ENCODE measurements around the gene SAP25. TPM values are rescaled to one million over a fixed set of nuclear protein-coding genes. Genes with fewer than 3 reads are reported as not detected.
"Not testable (repeated sequence)": the region's sequence is repeated elsewhere in the genome, so short reads cannot be mapped to it uniquely, and the experiment has no call there.

SAP25 gene
- total and polyA plus RNA-seq, 10 donors = 11.0 to 75.6 (median 25.1) TPM

DNA sequence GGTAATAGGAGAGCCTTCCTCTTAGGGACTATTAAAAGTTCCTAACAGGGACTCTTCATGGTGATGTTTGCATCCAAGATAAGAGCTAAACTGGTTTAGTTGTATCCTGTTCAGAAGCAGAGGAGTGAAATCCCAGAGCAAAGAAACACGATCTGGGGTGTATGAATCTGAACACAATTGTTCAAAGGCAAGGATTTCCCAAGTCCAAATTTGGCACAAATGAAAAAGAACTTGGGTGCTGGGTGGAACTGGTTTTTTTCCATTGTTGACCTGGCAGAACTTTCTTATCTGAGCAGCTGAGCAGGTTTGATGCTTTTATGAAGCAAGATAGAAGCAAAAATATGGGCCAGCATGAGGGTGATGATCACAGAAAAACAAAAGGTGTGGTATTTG is 28.7 kb downstream of the SAP25 start:
- H3K4me1 ChIP-seq = peaks cover 70 to 100% (median 96%) of the 10 kb centered on the region in 6 donors
- WGBS, 5 donors = 31 to 68% (median 48%) methylated on average over 1 of the region's 1 CpG
- intact Hi-C loops (cut with DNase I; ENCODE audit: low total_unique reads) = no loop called here

DNA sequence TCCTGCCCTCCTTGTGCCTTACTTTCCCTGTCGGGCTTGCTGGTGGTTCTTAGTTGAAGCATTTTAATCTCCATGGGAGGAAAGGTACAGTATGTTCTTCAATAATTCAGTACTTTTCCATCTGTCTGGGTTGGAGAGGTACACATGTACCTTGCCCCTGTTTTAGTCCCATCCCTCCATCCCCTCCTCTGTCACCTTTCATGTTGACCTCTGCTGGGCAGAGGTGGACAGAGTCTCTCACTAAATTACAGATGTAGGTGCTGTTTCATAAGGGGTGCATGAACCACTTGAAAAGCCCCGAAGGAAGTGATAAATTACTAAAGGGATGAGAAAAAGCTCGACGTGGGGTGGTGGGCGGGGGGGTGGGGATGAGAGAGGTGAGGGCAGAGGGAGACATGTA is 29.3 kb downstream of the SAP25 start:
- no peaks in the 10 kb centered on the region for H3K9me3 ChIP-seq
- H3K4me3 ChIP-seq = peak overlapping the region in 1 of 8 donors; percentile 30
- H3K27me3 ChIP-seq (replicated peaks in 1 of 7) = no peaks in the 10 kb centered on the region
- TF ChIP-seq, protein P1, sequence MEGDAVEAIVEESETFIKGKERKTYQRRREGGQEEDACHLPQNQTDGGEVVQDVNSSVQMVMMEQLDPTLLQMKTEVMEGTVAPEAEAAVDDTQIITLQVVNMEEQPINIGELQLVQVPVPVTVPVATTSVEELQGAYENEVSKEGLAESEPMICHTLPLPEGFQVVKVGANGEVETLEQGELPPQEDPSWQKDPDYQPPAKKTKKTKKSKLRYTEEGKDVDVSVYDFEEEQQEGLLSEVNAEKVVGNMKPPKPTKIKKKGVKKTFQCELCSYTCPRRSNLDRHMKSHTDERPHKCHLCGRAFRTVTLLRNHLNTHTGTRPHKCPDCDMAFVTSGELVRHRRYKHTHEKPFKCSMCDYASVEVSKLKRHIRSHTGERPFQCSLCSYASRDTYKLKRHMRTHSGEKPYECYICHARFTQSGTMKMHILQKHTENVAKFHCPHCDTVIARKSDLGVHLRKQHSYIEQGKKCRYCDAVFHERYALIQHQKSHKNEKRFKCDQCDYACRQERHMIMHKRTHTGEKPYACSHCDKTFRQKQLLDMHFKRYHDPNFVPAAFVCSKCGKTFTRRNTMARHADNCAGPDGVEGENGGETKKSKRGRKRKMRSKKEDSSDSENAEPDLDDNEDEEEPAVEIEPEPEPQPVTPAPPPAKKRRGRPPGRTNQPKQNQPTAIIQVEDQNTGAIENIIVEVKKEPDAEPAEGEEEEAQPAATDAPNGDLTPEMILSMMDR (IDR thresholded peaks at IDR 0.05 in 8 of 11, conservative IDR thresholded peaks at IDR 0.05 in 3 of 11) = no peak
- TF ChIP-seq POLR2A (IDR thresholded peaks at IDR 0.05) = no peak
- TF ChIP-seq POLR2AphosphoS5 (IDR thresholded peaks at IDR 0.05) = no peak
- peak overlapping the region; percentile 74 to 93 (median 86) for H3K27ac ChIP-seq
- H3K4me1 ChIP-seq = peaks cover 66 to 100% (median 95%) of the 10 kb centered on the region in 6 donors
- WGBS, 5 donors = 32 to 46% (median 40%) methylated on average over 5 of the region's 5 CpGs
- H3K36me3 ChIP-seq = peaks cover 0 to 8% (median 0%) of the 10 kb centered on the region in 6 donors
- no peak for DNase-seq
- intact Hi-C loops (cut with DNase I; ENCODE audit: low total_unique reads) = no loop called here

More for the DNA sequence above, 28.7 kb downstream of the SAP25 start:
- H3K27me3 ChIP-seq (replicated peaks in 1 of 7) = no peaks in the 10 kb centered on the region
- H3K36me3 ChIP-seq = peaks cover 0 to 10% (median 0%) of the 10 kb centered on the region in 6 donors
- TF ChIP-seq POLR2AphosphoS5 (IDR thresholded peaks at IDR 0.05) = no peak
- TF ChIP-seq POLR2A (IDR thresholded peaks at IDR 0.05) = no peak
- TF ChIP-seq, protein P1 (IDR thresholded peaks at IDR 0.05 in 8 of 11, conservative IDR thresholded peaks at IDR 0.05 in 3 of 11) = no peak
- peak overlapping the region in 1 of 8 donors; percentile 30 for H3K4me3 ChIP-seq
- no peaks in the 10 kb centered on the region for H3K9me3 ChIP-seq
- DNase-seq = no peak
- peak overlapping the region; percentile 74 to 93 (median 86) for H3K27ac ChIP-seq

DNA sequence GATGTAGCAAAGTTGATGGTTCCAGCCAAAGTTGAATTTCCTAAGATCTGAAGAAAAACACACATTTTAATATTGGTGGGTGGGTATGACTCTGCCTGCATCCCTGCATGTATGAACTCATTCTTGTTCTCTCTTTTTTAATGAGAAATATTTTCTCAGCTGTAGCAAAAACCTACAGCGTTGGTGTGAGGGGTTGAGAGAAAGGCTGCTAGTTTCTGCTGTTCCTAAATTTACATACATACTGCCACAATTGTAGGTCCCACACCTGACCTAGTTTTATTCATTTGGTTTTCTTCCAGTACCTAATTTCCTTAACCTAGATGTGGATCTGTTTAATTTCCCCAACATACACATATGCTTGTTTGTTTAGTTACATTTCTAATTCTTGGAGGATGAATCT is 30.1 kb downstream of the SAP25 start:
- Histone ChIP-seq H3K36me3 (peaks cover 0 to under 1% (median 0%) of the 10 kb centered on the region in 6 donors), H3K4me1 (peaks cover 61 to 95% (median 89%) of the 10 kb centered on the region in 6 donors), H3K4me3 (no peak overlapping the region), H3K9me3 (no peaks in the 10 kb centered on the region), H3K27ac (peak overlapping the region in 7 of 8 donors; percentile 76 to 93 (median 86)), H3K27me3 (replicated peaks in 1 of 7) (no peaks in the 10 kb centered on the region)
- intact Hi-C loops (cut with DNase I; ENCODE audit: low total_unique reads) = no loop called here
- 46 to 68% (median 65%) methylated on average over 1 of the region's 1 CpG for WGBS, 5 donors
- no peak for DNase-seq
- TF ChIP-seq POLR2A (IDR thresholded peaks at IDR 0.05) (no peak), POLR2AphosphoS5 (IDR thresholded peaks at IDR 0.05) (no peak)
- TF ChIP-seq, protein P1 (IDR thresholded peaks at IDR 0.05 in 8 of 11, conservative IDR thresholded peaks at IDR 0.05 in 3 of 11) = no peak

DNA sequence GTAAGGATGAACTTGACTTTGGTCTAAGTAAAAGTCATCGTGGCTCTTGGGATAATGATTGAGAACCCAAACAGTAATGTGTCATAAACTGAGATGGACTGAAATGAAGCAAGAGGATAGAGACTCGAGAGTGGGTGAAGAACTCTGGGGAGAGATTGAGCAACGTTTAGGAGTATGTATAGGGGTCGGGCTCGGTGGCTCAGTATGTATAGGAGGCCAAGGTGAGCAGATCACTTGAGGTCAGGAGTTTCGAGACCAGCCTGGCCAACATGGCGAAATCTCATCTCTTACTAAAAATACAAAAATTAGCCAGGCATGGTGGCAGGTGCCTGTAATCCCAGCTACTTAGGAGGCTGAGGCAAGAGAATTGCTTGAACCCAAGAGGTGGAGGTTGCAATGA is 32.4 kb downstream of the SAP25 start:
- DNase-seq; H3K9me3 ChIP-seq; H3K27me3 ChIP-seq (replicated peaks in 1 of 7); H3K36me3 ChIP-seq; intact Hi-C loops (cut with DNase I; ENCODE audit: low total_unique reads): not testable (repeated sequence)
- peaks cover 43 to 83% (median 72%) of the 10 kb centered on the region in 6 donors for H3K4me1 ChIP-seq
- peak overlapping the region in 4 of 8 donors; percentile 82 to 93 (median 89) for H3K27ac ChIP-seq
- 69 to 93% (median 72%) methylated on average over 7 of the region's 7 CpGs for WGBS, 5 donors
- H3K4me3 ChIP-seq = peak overlapping the region in 2 of 8 donors; percentile 89 to 98
